Astrocyte (in vitro differentiated cells and primary cell): ENCODE results near the gene C16orf86.

ENCODE experiments used
- EZH2 ChIP-seq: IDR thresholded peaks from 2 replicates; pipeline ENCODE4 v1.6.1; 2012; ENCODE audit warnings: mild to moderate bottlenecking, low read length, inconsistent platforms; ENCODE audit not compliant: insufficient read depth
- TF ChIP-seq, protein P1 (sequence below): IDR thresholded peaks from 2 replicates; pipeline ENCODE4 v1.5.1; 2011; ENCODE audit warnings: low read depth, mild to moderate bottlenecking, inconsistent platforms, low read length, moderate library complexity; ENCODE audit not compliant: insufficient read depth

- TF ChIP-seq, protein P1, sequence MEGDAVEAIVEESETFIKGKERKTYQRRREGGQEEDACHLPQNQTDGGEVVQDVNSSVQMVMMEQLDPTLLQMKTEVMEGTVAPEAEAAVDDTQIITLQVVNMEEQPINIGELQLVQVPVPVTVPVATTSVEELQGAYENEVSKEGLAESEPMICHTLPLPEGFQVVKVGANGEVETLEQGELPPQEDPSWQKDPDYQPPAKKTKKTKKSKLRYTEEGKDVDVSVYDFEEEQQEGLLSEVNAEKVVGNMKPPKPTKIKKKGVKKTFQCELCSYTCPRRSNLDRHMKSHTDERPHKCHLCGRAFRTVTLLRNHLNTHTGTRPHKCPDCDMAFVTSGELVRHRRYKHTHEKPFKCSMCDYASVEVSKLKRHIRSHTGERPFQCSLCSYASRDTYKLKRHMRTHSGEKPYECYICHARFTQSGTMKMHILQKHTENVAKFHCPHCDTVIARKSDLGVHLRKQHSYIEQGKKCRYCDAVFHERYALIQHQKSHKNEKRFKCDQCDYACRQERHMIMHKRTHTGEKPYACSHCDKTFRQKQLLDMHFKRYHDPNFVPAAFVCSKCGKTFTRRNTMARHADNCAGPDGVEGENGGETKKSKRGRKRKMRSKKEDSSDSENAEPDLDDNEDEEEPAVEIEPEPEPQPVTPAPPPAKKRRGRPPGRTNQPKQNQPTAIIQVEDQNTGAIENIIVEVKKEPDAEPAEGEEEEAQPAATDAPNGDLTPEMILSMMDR: no peak
- no peak for TF ChIP-seq EZH2
These were observed 12.2 kb upstream of the C16orf86 start for GRCh38 chr16:67654403-67654911.
